Ishikawa (cell line): ENCODE measurements around the gene STRBP.
A peak's percentile ranks its signal among the peaks of the same experiment; 100 is the strongest.

Source experiments
- CEBPB ChIP-seq: IDR thresholded peaks from 2 replicates; pipeline ENCODE4 v1.6.1; 2012
- CREB1 ChIP-seq: IDR thresholded peaks from 2 replicates; pipeline ENCODE4 v1.6.1; 2012; ENCODE audit warnings: low read depth
- EP300 ChIP-seq: IDR thresholded peaks from 2 replicates; pipeline ENCODE4 v1.6.1; 2012; ENCODE audit warnings: borderline replicate concordance
- FOXM1 ChIP-seq: IDR thresholded peaks from 2 replicates; pipeline ENCODE4 v1.6.1; 2012; ENCODE audit warnings: low read depth, borderline replicate concordance
- NFIC ChIP-seq: IDR thresholded peaks from 2 replicates; pipeline ENCODE4 v1.6.1; 2012
- RAD21 ChIP-seq: IDR thresholded peaks from 2 replicates; pipeline ENCODE4 v1.6.1; 2012; ENCODE audit warnings: low read depth
- REST ChIP-seq: IDR thresholded peaks from 2 replicates; pipeline ENCODE4 v1.6.1; 2012; ENCODE audit warnings: low read depth, mild to moderate bottlenecking
- TAF1 ChIP-seq: IDR thresholded peaks from 2 replicates; pipeline ENCODE4 v1.6.1; 2012; ENCODE audit warnings: low read depth, mild to moderate bottlenecking
- TCF12 ChIP-seq: IDR thresholded peaks from 2 replicates; pipeline ENCODE4 v1.6.1; 2012; ENCODE audit warnings: low read depth
- TEAD4 ChIP-seq: IDR thresholded peaks from 2 replicates; pipeline ENCODE4 v1.6.1; 2012
- USF1 ChIP-seq: IDR thresholded peaks from 2 replicates; pipeline ENCODE4 v1.6.1; 2012
- YY1 ChIP-seq: IDR thresholded peaks from 2 replicates; pipeline ENCODE4 v1.6.1; 2012; ENCODE audit warnings: low read depth
- ZBTB7A ChIP-seq: IDR thresholded peaks from 2 replicates; pipeline ENCODE4 v1.6.1; 2012; ENCODE audit warnings: low read depth
- TF ChIP-seq, protein P1 (sequence below): IDR thresholded peaks from 2 replicates; pipeline ENCODE4 v1.6.1; 2012

STRBP gene

DNA sequence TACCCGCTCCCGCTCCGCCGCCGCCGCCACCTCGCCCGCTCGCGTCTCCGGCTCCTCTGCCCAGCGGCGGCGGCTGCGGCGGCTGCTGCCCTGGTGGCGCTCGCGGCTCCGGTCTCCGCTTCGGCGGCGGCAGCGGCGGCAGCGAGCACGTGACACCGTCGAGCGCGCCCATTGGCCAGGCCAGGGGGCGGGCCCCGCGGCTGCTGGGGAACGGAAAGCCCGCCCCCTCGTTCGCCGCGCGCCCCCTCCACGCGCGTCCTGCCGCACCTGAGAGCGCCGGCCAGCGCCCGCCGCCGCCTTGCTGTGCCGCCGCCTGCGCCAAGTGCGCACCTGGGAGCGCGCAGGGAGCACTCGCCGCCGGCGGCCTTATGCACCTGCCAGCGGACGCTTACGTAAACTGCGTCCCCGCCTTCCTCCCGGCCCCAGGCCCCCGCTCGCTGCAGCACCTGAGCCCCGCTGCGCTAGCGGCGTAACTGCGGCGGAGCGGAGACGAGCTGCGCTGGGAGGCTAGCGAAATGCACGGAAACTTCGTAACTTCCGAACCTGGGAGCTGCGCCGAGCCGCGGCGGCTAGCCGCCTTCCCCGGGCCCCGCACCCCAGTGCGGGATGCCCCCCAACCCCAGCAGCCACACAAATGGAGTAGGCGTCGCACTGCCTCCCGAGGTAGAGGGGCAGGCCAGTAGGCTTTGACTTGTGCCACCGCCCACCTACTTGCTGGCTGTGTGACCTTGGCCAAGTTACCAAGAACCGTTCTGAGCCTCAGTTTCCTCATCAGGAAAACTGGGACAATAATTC is at the start of gene STRBP:
Gene STRBP, minus strand, starts transcription at position 122 of the 795 bp plus-strand sequence. CDS start 84,452 bp downstream, outside the sequence.
- TF ChIP-seq USF1 (peak; percentile 93), TAF1 (peak; percentile 25; the same call in 1 of the 2 replicates), EP300 (no peak)
- TF ChIP-seq, protein P1, sequence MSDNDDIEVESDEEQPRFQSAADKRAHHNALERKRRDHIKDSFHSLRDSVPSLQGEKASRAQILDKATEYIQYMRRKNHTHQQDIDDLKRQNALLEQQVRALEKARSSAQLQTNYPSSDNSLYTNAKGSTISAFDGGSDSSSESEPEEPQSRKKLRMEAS, result peak; percentile 36; the same call in 1 of the 2 replicates

DNA sequence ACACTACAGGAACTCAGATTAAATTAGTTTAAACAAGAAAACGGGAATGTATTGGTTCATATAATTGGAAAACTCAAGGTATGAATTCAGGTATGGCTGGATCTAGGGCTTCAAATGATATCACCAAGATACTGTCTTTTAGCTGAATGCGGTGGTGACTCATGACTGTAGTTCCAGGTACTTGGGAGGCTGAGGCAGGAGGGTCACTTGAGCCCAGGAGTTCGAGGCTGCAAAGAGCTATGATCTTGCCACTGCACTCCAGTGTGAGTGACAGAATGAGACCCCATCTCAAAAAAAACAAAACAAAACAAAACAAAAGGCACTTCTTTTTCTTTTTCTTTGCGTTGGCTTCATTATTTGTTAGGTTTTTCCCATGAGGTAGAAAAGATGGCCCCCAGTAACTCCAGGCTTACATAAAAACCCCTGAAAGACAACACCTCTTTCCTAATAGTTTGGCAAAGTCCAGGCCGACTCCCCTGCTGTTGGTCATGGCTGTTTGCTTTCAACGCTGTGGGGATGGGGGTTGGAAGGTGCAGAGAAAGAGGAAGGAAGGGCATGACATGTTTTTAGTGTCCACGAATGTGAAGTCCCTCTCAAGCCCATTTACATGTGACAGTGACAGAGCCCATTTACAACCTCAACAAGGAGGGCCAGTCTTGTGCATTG is 47.8 kb upstream of the STRBP start:
- TF ChIP-seq CREB1 (no peak), TCF12 (no peak), REST (no peak), TAF1 (no peak)

DNA sequence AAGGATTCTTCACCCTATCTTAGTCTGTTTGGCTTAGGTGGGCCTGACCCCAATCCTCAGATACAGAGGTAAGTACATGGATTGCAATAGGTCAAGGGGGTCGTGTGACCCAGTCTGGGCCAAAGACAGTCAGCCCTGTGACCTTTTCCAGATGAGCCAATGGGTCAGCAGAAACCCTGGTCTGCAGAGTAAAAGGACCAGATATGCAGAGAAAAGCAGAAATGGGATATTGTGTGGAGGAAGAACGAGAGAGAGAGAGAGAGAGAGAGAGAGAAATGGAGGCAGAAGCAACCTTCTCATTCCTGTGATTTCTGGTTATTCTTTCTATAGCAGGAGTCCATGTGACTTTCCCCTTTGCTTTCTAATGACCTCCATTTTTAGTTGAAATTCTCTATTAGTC is 47.2 kb upstream of the STRBP start:
- no peak for TF ChIP-seq TEAD4
- no peak for TF ChIP-seq ZBTB7A
- no peak for TF ChIP-seq CREB1
- TF ChIP-seq CEBPB, result no peak
- TF ChIP-seq RAD21, result no peak
- no peak for TF ChIP-seq USF1
- no peak for TF ChIP-seq EP300
- no peak for TF ChIP-seq TAF1
- no peak for TF ChIP-seq YY1
- TF ChIP-seq, protein P1, result no peak
- TF ChIP-seq REST, result no peak
- no peak for TF ChIP-seq TCF12
- TF ChIP-seq FOXM1, result no peak
- no peak for TF ChIP-seq NFIC

DNA sequence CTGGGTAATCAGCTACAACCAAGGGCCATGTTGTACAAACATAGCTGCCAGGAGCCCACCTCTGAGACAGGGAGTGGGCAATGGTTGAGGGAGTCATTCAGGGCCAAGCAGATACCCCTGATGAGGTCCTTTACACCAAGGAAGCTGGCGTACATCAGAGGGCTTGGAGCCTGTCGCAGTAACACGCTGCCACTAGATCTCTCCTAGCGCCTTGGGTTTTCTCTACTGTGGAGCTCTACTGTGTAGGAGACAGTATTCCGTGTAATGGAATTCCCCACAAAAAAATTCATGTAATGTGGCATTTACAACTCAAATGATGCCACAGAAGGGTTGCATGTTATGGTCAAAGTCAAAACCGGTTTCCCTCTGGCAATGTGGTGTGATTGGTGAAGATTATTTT is 46.2 kb upstream of the STRBP start:
- no peak for TF ChIP-seq NFIC
- no peak for TF ChIP-seq FOXM1
- TF ChIP-seq TCF12, result no peak
- TF ChIP-seq EP300, result no peak

- no peak for TF ChIP-seq RAD21
- TF ChIP-seq, protein P1, result no peak
- no peak for TF ChIP-seq CEBPB
- TF ChIP-seq TAF1, result no peak
Observed at GRCh38 chr9:123312306-123312877, 44.0 kb upstream of the STRBP start.

DNA sequence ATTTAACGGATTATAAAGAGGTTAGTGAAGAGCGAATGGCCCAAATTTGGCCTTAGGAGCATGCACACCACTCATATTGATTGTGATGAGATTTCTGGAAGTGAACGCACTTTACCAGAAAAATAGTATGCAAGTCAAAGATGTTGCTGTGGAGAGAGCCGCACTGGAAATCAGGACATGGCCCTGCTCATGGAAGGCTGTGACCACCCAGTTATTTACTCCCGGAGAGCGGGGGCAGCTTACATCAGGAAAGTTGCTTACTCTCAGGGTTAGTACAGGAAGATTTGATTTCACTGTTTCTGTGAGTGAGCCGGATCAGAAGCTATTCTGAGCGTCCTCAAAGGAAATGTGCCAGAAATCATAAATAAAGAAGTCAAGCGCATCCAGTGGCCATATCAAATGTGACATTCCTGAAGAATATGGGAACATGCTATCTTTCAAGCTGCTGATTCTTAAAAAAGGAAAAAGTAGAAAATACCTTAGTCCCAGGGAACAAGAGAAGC is 42.9 kb upstream of the STRBP start:
- TF ChIP-seq TCF12 (no peak), YY1 (no peak), TAF1 (no peak), EP300 (no peak), TEAD4 (no peak)
